PC-9 (cell line): Measurements from ENCODE around the gene CLDN3.

Source experiments
- EZH2 ChIP-seq: fragments of 200-600 bp; sonication (generic); IDR thresholded peaks from 2 replicates; pipeline ENCODE4 v1.8.0; 2017; ENCODE audit warnings: antibody characterized with exemption, low read depth
- TF ChIP-seq, protein P1 (sequence below): fragments of 200-600 bp; sonication (generic); conservative IDR thresholded peaks from 2 replicates; pipeline ENCODE4 v1.6.1; 2017; ENCODE audit warnings: mixed run types, antibody characterized with exemption, mild to moderate bottlenecking, moderate library complexity

DNA sequence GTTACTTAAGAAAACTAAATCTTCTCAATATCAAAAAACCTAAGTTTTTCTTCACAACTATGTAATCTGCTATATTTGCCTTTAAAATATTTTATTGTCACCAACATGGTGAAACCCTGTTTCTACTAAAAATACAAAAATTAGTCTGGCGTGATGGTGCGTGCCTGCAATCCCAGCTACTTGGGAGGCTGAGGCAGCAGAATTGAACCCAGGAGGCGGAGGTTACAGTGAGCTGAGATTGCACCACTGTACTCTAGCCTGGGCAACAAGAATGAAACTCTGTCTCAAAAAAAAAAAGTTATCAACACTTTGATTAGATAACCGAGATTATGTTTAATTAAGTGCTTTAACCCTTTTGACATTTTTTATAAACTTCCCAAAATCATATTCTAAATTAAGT is 32.4 kb upstream of the CLDN3 start:
- TF ChIP-seq, protein P1, sequence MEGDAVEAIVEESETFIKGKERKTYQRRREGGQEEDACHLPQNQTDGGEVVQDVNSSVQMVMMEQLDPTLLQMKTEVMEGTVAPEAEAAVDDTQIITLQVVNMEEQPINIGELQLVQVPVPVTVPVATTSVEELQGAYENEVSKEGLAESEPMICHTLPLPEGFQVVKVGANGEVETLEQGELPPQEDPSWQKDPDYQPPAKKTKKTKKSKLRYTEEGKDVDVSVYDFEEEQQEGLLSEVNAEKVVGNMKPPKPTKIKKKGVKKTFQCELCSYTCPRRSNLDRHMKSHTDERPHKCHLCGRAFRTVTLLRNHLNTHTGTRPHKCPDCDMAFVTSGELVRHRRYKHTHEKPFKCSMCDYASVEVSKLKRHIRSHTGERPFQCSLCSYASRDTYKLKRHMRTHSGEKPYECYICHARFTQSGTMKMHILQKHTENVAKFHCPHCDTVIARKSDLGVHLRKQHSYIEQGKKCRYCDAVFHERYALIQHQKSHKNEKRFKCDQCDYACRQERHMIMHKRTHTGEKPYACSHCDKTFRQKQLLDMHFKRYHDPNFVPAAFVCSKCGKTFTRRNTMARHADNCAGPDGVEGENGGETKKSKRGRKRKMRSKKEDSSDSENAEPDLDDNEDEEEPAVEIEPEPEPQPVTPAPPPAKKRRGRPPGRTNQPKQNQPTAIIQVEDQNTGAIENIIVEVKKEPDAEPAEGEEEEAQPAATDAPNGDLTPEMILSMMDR = no peak
- no peak for TF ChIP-seq EZH2
